ENCODE measurements around the gene ROCK2.

ROCK2 gene

DNA sequence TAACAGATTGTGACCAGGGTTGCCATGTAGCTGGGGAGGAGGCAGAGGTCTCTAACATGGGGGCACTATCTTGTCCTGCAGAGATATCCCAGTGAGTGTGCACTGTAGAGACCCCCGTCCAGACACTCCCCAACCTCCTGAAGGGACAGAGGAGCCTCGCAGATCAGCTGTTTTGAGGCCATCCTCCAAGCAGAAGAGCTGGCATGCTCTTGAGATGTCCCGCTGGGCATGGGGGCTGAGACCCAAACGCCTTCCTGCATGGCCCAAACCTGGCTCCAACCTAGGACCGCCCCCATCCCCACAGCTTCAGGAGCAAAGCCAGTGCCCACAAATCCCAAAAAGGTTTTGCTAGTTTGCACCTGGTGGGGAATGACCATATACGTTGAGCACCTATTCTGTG lies 191.8 kb downstream of the ROCK2 start:
- no peak for DNase-seq (ENCODE audit: low spot score)

DNA sequence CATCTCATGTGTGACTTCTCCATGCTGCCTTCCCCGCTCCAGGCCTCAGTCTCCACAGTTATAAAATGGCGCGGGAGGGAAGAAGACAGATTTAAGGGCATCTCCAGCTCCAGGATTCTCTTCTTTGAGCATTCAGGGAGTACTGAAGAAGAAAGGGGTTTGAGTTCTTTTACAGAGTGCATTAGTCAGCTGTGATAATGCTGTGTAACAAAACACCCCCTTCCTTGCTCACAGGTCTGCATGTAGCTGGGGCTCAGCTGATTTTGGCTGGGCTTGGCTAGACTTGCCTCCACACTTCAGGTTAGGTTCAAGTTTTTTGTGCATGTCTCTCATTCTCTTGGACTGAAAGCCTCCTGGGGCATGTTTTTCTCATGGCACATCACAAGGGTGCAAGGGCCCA lies 197.2 kb downstream of the ROCK2 start:
- DNase-seq (ENCODE audit: low spot score): no peak

DNA sequence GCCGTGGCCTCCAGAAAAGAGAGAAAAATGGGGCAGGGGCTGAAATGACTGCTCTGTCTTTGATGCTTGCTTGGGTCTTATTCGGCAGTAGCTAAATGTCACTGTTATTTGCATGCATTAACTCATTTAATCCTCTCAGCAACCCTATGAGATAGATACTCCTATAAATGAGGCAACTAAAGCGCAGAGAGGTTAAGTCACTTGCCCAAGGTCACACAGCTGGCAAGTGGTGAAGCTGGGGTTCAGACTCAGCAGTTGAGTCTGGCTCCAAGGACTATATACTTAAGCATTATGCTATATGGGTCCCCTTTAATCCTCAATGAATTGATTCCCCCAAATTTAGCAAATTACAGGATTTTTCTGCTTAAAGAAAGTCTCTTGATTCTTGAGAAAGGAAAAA lies 198.4 kb downstream of the ROCK2 start:
- no peak for DNase-seq (ENCODE audit: low spot score)

DNA sequence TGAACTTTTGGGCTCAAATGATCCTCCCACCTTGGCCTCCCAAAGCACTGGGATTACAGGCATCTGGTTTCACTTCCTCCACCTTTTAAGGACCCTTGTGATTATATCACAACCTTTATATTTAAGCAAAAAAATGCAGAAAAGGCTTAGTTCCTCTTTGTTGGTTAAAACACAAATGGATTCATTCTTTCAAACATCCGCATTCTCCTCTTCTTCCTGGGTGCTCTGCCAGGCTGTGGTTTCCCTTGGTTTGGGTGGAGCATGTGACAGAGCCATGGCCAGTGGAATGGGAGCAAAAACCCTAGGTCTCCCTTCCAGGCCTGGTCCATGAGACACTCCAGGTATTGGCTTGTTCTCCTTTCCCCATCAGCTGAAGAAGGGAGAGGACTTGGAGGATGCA lies 199.1 kb downstream of the ROCK2 start:
- DNase-seq (ENCODE audit: low spot score): no peak

DNA sequence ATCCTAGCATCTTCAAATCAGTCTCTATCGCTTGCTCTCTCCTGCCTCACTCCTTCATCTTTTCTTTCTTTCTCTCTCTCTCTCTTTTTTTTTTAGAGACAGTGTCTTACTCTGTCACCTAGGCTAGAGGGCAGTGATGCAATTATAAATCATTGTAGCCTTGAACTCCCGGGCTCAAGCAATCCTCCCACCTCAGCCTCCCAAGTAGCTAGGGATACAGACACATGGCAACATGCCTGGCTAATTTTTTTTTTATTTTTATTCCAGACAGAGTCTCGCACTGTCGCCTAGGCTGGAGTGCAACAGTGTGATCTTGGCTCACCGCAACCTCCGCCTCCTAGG lies 199.7 kb downstream of the ROCK2 start:
- no peak for DNase-seq (ENCODE audit: low spot score)

DNA sequence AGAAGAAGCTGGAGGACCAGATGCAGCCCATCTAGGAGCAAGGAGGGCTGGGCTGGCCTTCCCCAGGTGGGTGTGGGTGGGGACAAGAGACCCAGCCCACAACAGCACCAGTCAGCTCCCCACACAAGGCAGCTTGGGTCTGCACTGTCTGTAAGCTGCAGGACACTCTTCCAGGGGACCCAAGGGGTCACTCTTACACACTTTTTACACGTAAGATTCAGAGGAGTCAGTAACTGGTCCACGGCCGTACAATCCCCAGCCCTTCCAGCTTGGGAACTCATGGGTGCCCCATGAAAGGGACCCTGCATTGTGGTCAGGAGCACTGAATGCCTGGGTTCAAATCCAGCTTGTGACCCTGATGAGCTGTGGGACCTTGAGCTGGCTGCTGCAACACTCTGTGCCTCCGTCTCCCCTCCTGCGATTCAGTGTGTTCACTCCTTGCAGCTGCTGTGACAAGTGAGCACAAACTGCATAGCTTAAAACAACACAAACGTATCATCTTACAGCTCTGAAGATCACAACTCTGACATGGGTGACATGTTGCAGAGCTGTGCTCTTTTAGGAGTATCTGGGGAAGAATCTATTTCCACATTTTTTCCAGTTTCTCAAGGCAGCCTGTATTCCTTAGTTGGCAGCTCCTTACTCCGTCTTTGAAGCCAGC lies 200.2 kb downstream of the ROCK2 start:
- DNase-seq (ENCODE audit: low spot score): no peak

DNA sequence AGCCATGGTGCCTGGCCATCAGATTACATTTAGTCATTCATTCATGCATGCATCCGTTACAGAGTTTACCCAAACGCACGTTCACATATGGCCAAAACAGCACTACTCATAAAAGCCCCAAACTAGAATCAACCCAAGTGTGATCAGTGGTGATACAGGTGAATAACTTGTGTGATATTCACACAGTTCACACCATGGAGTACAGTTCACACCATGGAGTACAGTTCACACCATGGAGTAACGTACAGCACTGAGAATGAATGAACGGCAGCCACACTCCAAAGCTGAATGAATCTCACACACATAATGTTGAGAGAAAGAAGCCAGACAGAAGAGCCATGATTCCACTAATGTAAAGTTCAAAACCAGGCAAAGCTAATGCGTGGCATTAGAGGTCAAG lies 201.4 kb downstream of the ROCK2 start:
- DNase-seq (ENCODE audit: low spot score): no peak

DNA sequence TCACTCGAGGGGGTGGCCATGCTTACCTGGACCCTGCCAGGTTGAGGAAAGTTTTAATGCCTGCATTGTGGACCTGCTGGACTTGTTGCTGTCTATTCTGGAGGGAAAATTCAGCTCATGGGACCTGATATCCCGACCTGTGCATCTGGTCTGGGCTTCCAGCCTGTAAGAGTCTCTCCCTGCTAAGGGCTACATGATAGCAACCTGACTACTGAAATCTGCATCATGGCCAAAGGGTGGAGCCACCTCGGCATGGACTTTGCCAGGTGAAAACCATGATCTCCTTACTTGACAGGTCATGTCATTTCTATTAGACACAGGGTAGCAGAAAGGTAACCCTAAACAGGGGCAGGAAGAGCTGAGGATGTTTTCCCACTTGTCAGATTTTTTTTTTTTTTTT lies 202.1 kb downstream of the ROCK2 start:
- DNase-seq (ENCODE audit: low spot score): no peak

DNA sequence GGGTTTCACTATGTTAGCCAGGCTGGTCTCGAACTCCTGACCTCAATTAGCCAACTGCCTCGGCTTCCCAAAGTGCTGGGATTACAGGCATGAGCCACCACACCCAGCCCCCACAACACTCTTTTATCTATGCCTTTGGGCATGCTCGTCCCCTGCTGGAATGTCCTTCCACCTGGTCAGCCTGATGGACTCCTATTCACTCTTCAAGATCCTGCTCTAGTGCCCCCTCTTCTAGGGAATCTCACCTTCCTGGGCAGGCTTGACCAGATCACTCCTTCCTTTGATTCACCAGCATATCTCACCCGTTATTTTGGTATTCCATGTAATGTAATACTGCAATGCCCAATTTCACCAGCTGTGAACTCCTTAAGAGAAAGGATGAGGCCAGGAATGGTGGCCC lies 203.1 kb downstream of the ROCK2 start:
- DNase-seq (ENCODE audit: low spot score): no peak

DNA sequence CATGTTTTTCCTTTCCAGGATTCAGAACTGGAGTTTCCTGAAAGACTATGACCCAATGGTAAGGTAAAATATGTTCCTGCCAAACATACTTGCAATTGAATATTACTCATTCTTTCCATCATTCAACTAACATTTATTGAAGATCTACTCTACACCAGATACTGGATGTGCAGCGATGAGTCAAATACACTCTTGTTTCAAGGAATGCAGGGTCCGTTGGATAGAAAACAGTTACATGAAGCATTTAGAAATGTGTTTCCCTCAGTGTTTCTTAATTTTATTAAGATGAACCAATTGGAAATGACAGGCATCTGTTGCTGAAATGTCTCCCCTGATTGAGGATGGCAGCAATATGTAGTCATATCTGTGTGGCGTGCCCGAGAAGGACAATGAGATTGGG lies 203.9 kb downstream of the ROCK2 start:
- no peak for DNase-seq (ENCODE audit: low spot score)

DNA sequence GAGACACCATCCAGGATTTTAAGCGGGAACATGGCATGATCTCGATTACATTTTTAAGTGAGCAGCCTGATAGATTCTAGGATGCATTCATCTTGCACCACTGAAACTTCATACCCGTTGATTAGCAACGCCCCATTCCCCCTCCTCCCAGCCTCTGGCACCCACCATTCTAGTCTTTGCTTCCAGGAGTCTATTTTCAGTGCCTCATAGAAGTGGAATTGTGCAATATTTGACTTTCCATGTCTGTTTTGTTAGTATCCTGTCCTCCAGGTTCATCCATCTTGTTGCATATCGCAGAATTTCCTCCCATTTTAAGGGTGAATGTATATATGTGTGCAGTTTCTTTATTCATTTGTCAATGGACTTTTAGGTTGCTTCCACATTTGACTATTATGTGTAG lies 210.1 kb downstream of the ROCK2 start:
- DNase-seq (ENCODE audit: low spot score): no peak

DNA sequence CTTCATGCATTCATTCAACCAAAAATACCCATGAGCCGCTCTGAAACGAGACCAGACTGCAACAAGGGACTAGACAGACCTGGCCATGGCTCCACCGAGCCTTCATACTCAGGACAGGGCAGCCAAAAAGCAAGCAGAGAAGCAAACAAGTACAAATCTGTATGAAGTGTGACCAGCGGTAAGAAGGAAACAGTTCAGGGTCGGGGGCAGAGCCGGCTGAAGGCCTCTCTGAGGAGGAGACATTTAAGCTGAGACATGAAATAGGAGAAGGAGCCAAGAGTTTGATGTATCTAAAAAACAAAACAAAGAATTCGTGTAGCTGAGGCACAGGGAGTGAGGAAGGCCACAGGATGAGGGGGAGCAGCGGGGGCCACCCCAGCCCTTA lies 210.5 kb downstream of the ROCK2 start:
- no peak for DNase-seq (ENCODE audit: low spot score)

DNA sequence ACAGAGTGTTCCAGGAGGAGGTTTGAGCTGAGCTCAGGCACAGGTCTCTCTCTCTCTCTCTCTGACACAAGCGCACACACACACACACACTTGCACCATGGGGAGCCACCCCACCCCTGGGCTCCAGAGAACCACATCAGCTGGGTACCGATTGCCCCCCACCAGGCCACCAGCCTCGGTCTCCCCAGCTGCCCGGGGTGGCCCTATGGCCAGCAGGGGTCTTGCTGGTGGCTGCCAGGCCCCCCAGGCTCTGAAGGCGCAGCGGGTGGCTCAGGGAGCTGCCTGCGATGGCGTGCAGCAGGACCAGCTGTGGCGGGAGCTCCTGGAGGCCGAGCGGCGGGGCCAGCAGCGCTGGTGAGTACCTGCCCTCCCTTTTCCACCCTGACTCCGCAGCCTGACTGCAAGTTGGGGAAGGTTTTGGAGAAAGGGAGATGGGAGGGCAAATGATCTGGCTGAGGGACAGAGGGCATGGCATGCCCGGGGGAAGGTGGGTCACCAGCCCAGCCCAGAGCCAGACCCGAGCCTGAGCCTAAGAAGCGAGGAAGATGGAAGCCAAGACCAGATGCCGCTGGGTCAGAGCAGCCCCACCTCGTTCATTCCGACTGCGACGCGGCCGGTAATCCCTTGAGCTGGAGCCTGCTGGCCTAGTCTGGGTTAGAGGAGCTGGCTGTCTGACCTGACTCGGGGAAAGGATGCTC lies 211.0 kb downstream of the ROCK2 start:
- DNase-seq (ENCODE audit: low spot score): no peak

DNA sequence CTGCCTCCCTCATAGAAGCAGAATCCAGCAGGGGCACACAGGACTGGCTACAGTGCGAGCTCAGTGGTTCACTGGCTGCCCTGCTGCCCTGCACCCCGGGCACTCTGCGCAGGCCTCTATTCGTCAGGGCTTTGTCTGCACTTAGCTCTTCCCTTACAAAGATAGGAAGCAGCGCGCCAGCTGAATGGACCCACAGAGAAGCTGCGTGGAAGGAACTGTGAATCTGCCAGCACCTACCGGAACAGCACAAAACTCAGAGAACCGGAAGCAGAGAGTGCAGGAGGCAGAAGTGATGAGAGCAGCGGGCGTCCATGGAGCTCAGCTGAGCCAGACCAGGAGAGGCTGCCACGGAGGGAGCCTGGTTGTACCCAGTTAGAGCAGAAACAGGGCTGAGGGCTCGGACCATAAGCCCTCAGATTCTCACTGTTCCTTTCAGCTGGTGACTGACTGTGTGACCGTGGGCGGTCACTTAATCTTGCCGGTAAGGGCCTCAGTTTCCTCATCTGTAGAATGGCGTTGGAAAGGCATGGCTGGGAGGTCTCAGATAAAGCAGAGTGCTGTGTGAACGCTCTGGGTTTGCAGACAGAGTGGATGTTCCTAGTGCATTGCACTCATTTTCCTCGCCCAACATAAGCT lies 212.3 kb downstream of the ROCK2 start:
- DNase-seq (ENCODE audit: low spot score): no peak

DNA sequence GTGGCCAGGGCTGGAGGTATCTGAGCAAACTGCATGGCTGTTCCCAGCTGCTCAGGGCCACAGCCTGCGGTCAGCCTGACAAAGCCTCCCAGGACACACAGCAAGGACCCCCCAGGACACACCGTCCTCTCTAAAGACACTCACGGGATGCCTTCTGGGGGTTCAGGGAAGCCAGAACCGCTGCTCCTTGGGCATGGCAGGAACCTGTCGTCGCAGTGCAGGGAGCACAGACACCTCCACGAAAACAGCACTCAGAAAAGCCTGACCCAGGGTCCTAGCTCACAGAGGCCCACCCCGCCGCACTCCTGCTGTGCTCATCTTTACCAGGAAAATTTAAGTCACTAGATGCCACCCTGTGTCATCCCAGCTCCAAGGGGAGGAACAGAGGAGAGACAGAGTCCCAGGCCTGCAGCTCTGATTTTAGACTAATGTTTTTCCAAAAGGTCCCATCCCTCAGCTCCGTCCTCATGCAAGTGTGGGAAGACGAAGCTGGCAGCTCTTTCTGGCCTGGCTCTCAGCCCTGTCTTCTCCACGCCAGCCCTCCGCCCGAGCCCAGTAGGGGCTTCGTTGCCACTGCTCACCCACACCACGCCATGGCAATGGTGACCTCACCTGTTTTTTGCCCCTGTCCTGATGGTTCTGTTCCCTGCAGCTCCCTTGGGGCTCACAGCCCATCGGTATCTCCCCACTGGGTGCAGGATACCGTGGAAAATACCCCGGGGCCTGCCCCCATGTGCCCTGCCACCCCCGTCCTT lies 213.1 kb downstream of the ROCK2 start:
- no peak for DNase-seq (ENCODE audit: low spot score)
